SU-DHL-6 (cell line): Measurements from ENCODE around the gene USP8.
"Not testable (repeated sequence)": the region's sequence is repeated elsewhere in the genome, so short reads cannot be mapped to it uniquely, and the experiment has no call there.

Source experiments
- H2AFZ ChIP-seq: fragments of 200-600 bp; sonication (generic); 2 replicates; pipeline ENCODE4 v1.6.1; 2014; ENCODE audit warnings: low read depth, mild to moderate bottlenecking, moderate library complexity, mixed read lengths, antibody characterized with exemption, low read length; ENCODE audit not compliant: severe bottlenecking
- H3F3A ChIP-seq: fragments of 200-600 bp; shearing (Covaris generic); 2 replicates; pipeline ENCODE4 v1.6.0; 2016; ENCODE audit warnings: antibody characterized with exemption, mild to moderate bottlenecking; ENCODE audit not compliant: insufficient read depth
- H3K27ac ChIP-seq: fragments of 200-600 bp; sonication (generic); 2 replicates; pipeline ENCODE4 v1.5.1; 2016; ENCODE audit warnings: low read depth, mild to moderate bottlenecking, low read length, moderate library complexity, mixed read lengths
- H3K27me3 ChIP-seq: fragments of 200-600 bp; sonication (generic), shearing (Covaris generic); 2 replicates; pipeline ENCODE4 v1.6.0; 2014; ENCODE audit warnings: mild to moderate bottlenecking, low read length
- H3K36me3 ChIP-seq: fragments of 200-600 bp; sonication (generic); 2 replicates; pipeline ENCODE4 v1.6.1; 2014; ENCODE audit warnings: mild to moderate bottlenecking, low read length, mixed read lengths
- H3K4me2 ChIP-seq: fragments of 300-600, 200-600 bp; shearing (Covaris generic), sonication (generic); 2 replicates; pipeline ENCODE4 v1.6.0; 2014; ENCODE audit warnings: low read length, low read depth, mild to moderate bottlenecking; ENCODE audit not compliant: poor library complexity, severe bottlenecking
- H3K4me3 ChIP-seq: fragments of 200-600 bp; sonication (generic); 2 replicates; pipeline ENCODE4 v1.5.1; 2014; ENCODE audit warnings: antibody characterized with exemption, low read length, mild to moderate bottlenecking, mixed read lengths; ENCODE audit not compliant: insufficient read depth, poor library complexity, severe bottlenecking
- H3K79me2 ChIP-seq: fragments of 200-600 bp; sonication (generic); 2 replicates; pipeline ENCODE4 v1.6.1; 2014; ENCODE audit warnings: mild to moderate bottlenecking, low read length, moderate library complexity; ENCODE audit not compliant: insufficient read depth
- H3K9ac ChIP-seq: fragments of 200-600 bp; sonication (generic); 2 replicates; pipeline ENCODE4 v1.7.0; 2014; ENCODE audit warnings: mild to moderate bottlenecking, low read length
- H3K9me2 ChIP-seq: fragments of 200-600 bp; sonication (generic); replicated peaks from 2 replicates; pipeline ENCODE4 v1.6.1; 2014; ENCODE audit warnings: low read length; ENCODE audit not compliant: insufficient read depth
- H3K9me3 ChIP-seq: fragments of 200-600 bp; sonication (generic); 2 replicates; pipeline ENCODE4 v1.6.1; 2014; ENCODE audit warnings: low read length, mixed read lengths; ENCODE audit not compliant: insufficient read depth
- H4K20me1 ChIP-seq: fragments of 200-600 bp; sonication (generic); 2 replicates; pipeline ENCODE4 v1.6.1; 2014; ENCODE audit warnings: low read depth, mild to moderate bottlenecking, antibody characterized with exemption, low read length, moderate library complexity, mixed read lengths
- EZH2phosphoT487 ChIP-seq: fragments of 200-600 bp; sonication (generic), shearing (Covaris generic); conservative IDR thresholded peaks from 2 replicates; pipeline ENCODE4 v1.6.1; 2018; ENCODE audit warnings: mild to moderate bottlenecking, antibody characterized with exemption, low read length, moderate library complexity, mixed read lengths
- TF ChIP-seq, protein P1 (sequence below): fragments of 200-600 bp; sonication (generic); IDR thresholded peaks from one replicate; pipeline ENCODE4 v1.5.1; 2017; ENCODE audit warnings: antibody characterized with exemption, mild to moderate bottlenecking, low read length, moderate library complexity; ENCODE audit not compliant: insufficient read depth, poor library complexity, severe bottlenecking

USP8 gene

DNA sequence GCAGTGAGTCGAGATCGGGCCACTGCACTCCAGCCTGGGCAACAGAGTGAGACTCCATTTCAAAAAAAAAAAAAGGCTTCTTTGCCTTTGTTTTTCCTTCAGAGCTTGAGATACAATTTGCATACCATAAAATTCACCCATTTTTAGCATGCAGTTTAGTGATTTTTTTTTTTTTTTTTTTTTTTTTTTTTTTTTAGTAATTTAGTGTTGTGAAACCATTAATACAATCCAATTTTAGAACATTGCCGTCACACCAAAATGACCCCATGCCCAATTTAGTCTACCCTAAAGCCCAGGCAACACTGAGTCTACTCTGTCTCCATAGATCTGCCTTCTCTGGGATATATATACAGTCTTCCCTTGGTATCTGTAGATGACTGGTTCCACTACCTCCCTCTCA lies 61.2 kb downstream of the USP8 start:
- Histone ChIP-seq H3K9me2 (no peaks in the 10 kb centered on the region), H3K9me3 (no peaks in the 10 kb centered on the region), H3K27ac (no peak overlapping the region), H3K36me3 (peaks cover 31% of the 10 kb centered on the region), H3K27me3 (no peaks in the 10 kb centered on the region), H3F3A (0 out of 2 replicates have a peak, but pooled peaks cover 2% of the 10 kb centered on the region), H4K20me1 (no peaks in the 10 kb centered on the region), H3K79me2 (no peaks in the 10 kb centered on the region), H2AFZ (no peak overlapping the region), H3K4me3 (no peak overlapping the region), H3K4me2 (no peak overlapping the region), H3K9ac (no peak overlapping the region)
- TF ChIP-seq EZH2phosphoT487: no peak
- TF ChIP-seq, protein P1, sequence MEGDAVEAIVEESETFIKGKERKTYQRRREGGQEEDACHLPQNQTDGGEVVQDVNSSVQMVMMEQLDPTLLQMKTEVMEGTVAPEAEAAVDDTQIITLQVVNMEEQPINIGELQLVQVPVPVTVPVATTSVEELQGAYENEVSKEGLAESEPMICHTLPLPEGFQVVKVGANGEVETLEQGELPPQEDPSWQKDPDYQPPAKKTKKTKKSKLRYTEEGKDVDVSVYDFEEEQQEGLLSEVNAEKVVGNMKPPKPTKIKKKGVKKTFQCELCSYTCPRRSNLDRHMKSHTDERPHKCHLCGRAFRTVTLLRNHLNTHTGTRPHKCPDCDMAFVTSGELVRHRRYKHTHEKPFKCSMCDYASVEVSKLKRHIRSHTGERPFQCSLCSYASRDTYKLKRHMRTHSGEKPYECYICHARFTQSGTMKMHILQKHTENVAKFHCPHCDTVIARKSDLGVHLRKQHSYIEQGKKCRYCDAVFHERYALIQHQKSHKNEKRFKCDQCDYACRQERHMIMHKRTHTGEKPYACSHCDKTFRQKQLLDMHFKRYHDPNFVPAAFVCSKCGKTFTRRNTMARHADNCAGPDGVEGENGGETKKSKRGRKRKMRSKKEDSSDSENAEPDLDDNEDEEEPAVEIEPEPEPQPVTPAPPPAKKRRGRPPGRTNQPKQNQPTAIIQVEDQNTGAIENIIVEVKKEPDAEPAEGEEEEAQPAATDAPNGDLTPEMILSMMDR: no peak

DNA sequence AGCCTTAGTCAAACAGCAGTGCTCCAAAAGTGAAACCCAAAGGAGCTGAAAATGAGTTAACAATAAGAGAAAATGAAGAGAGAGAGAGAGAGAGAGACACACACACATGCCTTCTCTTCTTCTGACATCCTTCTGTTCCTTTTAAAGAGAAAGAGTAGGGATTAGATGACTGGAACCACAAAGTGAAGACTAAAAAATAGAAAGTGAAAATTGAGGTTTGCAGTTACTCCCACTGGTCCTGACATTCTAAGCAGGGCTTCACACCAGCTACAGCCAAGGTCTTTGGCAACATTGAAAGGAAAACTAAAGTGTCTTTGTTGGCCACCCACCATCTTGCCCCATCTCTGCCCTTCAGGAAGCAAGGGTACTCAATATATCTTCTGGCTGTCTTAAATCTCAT lies 63.1 kb downstream of the USP8 start:
- no peaks in the 10 kb centered on the region for H3K9me2 ChIP-seq
- peaks cover 40% of the 10 kb centered on the region for H3K36me3 ChIP-seq
- no peaks in the 10 kb centered on the region for H3K79me2 ChIP-seq
- H3F3A ChIP-seq: 0 out of 2 replicates have a peak, but pooled peaks cover 2% of the 10 kb centered on the region
- TF ChIP-seq, protein P1: no peak
- no peak for TF ChIP-seq EZH2phosphoT487
- H3K27ac ChIP-seq: no peak overlapping the region
- H4K20me1 ChIP-seq: no peaks in the 10 kb centered on the region
- no peaks in the 10 kb centered on the region for H3K9me3 ChIP-seq
- H3K4me2 ChIP-seq: no peak overlapping the region
- H2AFZ ChIP-seq: no peak overlapping the region
- no peak overlapping the region for H3K9ac ChIP-seq
- no peak overlapping the region for H3K4me3 ChIP-seq
- no peaks in the 10 kb centered on the region for H3K27me3 ChIP-seq

DNA sequence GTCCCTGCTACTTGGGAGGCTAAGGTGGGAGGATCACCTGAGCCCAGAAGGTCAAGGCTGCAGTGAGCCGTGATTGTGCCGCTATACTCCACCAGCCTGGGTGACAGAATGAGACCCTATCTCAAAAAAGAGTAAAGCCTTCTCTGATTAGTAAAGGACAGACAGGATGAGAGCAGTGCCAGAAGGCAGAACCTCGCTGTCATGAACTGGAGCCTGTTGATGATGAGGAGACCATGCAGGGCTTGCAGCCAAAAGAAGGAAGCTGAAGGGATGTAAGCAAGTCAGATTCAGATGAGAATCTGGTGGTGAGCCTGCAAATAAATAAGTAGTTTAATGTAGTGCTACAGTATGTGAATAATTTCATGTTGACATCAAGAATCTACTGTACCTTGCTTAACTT lies 69.4 kb downstream of the USP8 start:
- Histone ChIP-seq H3K27ac (no peak overlapping the region), H3K9ac (no peak overlapping the region), H3F3A (0 out of 2 replicates have a peak, but pooled peaks cover 2% of the 10 kb centered on the region), H3K4me3 (no peak overlapping the region), H3K4me2 (no peak overlapping the region), H3K27me3 (no peaks in the 10 kb centered on the region), H4K20me1 (no peaks in the 10 kb centered on the region), H2AFZ (no peak overlapping the region), H3K9me3 (no peaks in the 10 kb centered on the region), H3K79me2 (no peaks in the 10 kb centered on the region), H3K9me2 (no peaks in the 10 kb centered on the region), H3K36me3 (peaks cover 47% of the 10 kb centered on the region)
- no peak for TF ChIP-seq EZH2phosphoT487
- TF ChIP-seq, protein P1: no peak

DNA sequence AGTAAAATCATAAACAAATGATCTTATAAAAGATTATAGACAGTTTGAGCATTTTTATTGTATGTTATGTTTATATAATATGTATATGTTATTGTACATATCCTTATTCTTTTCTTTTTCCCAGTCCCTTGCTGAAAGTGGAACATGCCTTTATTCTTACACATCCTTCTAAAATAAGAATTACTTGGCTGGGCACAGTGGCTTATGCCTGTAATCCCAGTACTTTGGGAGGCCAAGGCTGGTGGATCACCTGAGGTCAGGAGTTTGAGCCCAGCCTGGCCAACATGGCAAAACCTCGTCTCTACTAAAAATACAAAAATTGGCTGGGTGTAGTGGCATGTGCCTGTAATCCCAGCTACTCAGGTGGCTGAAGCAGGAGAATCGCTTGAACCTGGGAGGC lies 70.3 kb downstream of the USP8 start:
- not testable (repeated sequence) for H3K4me2 ChIP-seq, H3K9ac ChIP-seq, H3K4me3 ChIP-seq, H4K20me1 ChIP-seq, H2AFZ ChIP-seq, H3K9me3 ChIP-seq, H3K27me3 ChIP-seq, H3F3A ChIP-seq, H3K9me2 ChIP-seq, H3K79me2 ChIP-seq, H3K27ac ChIP-seq
- H3K36me3 ChIP-seq: peaks cover 56% of the 10 kb centered on the region
